Neural cell (in vitro differentiated cells): ENCODE data around the gene MAP4K3. TPM values are rescaled to one million over a fixed set of nuclear protein-coding genes. Genes with fewer than 3 reads are reported as not detected.

ENCODE experiments used
- H2AFZ ChIP-seq: fragments of 200-600, 300-800 bp; sonication (generic), shearing (Covaris generic); 2 replicates; pipeline ENCODE4 v1.6.0; 2014; ENCODE audit warnings: low read depth, mild to moderate bottlenecking, antibody characterized with exemption, low read length, moderate library complexity
- H3F3A ChIP-seq: fragments of 200-600 bp; shearing (Covaris generic); 2 replicates; pipeline ENCODE4 v1.6.1; 2016; ENCODE audit warnings: mild to moderate bottlenecking, moderate library complexity, mixed read lengths, antibody characterized with exemption, low read length; ENCODE audit not compliant: insufficient read depth, poor library complexity, severe bottlenecking
- H3K27ac ChIP-seq: fragments of 200-600, 300-800 bp; sonication (generic), shearing (Covaris generic); 2 replicates; pipeline ENCODE4 v1.5.1; 2014; ENCODE audit warnings: mild to moderate bottlenecking, low read length, moderate library complexity
- H3K27me3 ChIP-seq: fragments of 300-800, 200-600 bp; sonication (generic), shearing (Covaris generic); 2 replicates; pipeline ENCODE4 v1.6.0; 2014; ENCODE audit warnings: mild to moderate bottlenecking, low read depth, low read length, moderate library complexity; ENCODE audit not compliant: insufficient read depth
- H3K36me3 ChIP-seq: fragments of 300-800, 200-600 bp; sonication (generic), shearing (Covaris generic); 2 replicates; pipeline ENCODE4 v1.5.1; 2014; ENCODE audit warnings: mild to moderate bottlenecking, antibody characterized with exemption, low read length, moderate library complexity; ENCODE audit not compliant: insufficient read depth
- H3K4me2 ChIP-seq: fragments of 300-800, 200-600 bp; sonication (generic), shearing (Covaris generic); 2 replicates; pipeline ENCODE4 v1.6.0; 2014; ENCODE audit warnings: mild to moderate bottlenecking, low read length
- H3K4me3 ChIP-seq: fragments of 300-800, 200-600 bp; sonication (generic), shearing (Covaris generic); 2 replicates; pipeline ENCODE4 v1.5.1; 2014; ENCODE audit warnings: mild to moderate bottlenecking, low read length, moderate library complexity
- H3K79me2 ChIP-seq: fragments of 200-600 bp; shearing (Covaris generic); replicated peaks from 2 replicates; pipeline ENCODE4 v1.6.0; 2014; ENCODE audit warnings: mild to moderate bottlenecking, low read length, moderate library complexity; ENCODE audit not compliant: insufficient read depth
- H3K9ac ChIP-seq: fragments of 300-800, 200-600 bp; sonication (generic), shearing (Covaris generic); 2 replicates; pipeline ENCODE4 v1.6.1; 2016; ENCODE audit warnings: mild to moderate bottlenecking, low read length, mixed read lengths
- H3K9me2 ChIP-seq: fragments of 200-600 bp; shearing (Covaris generic); 2 replicates; pipeline ENCODE4 v1.6.1; 2016; ENCODE audit warnings: mild to moderate bottlenecking, low read length, mixed read lengths; ENCODE audit not compliant: insufficient read depth
- H3K9me3 ChIP-seq: fragments of 200-600, 300-800 bp; sonication (generic), shearing (Covaris generic); 2 replicates; pipeline ENCODE4 v1.6.1; 2016; ENCODE audit warnings: mild to moderate bottlenecking, mixed run types, low read length, moderate library complexity, mixed read lengths
- H4K20me1 ChIP-seq: fragments of 200-600 bp; shearing (Covaris generic); 2 replicates; pipeline ENCODE4 v1.6.1; 2016; ENCODE audit warnings: mild to moderate bottlenecking, mixed run types; ENCODE audit not compliant: insufficient read depth
- CTCF ChIP-seq: fragments of 450-650 bp; IDR thresholded peaks from 2 replicates; pipeline ENCODE4 v1.5.1; 2014; ENCODE audit warnings: antibody characterized with exemption, mild to moderate bottlenecking, moderate library complexity; ENCODE audit not compliant: poor library complexity, severe bottlenecking
- EP300 ChIP-seq: fragments of 450-650 bp; conservative IDR thresholded peaks from 2 replicates; pipeline ENCODE4 v1.6.1; 2014; ENCODE audit warnings: antibody characterized with exemption, mild to moderate bottlenecking, moderate library complexity; ENCODE audit not compliant: poor library complexity, severe bottlenecking
- EZH2 ChIP-seq: fragments of 200-600, 300-800 bp; shearing (Covaris generic), sonication (generic); IDR thresholded peaks from 2 replicates; pipeline ENCODE4 v1.6.1; 2014; ENCODE audit warnings: antibody characterized with exemption, low read length, borderline replicate concordance, mild to moderate bottlenecking; ENCODE audit not compliant: insufficient read depth, poor library complexity, severe bottlenecking
- MXI1 ChIP-seq: fragments of 450-650 bp; conservative IDR thresholded peaks from 2 replicates; pipeline ENCODE4 v1.6.1; 2014; ENCODE audit warnings: antibody characterized with exemption, mild to moderate bottlenecking; ENCODE audit not compliant: poor library complexity, severe bottlenecking
- POLR2AphosphoS5 ChIP-seq: IDR thresholded peaks from 2 replicates; pipeline ENCODE4 v1.6.1; 2012
- RAD21 ChIP-seq: fragments of 450-650 bp; conservative IDR thresholded peaks from 2 replicates; pipeline ENCODE4 v1.6.1; 2014; ENCODE audit warnings: antibody characterized with exemption, mild to moderate bottlenecking, moderate library complexity
- REST ChIP-seq: IDR thresholded peaks from 2 replicates; pipeline ENCODE4 v1.6.1; 2012; ENCODE audit warnings: borderline replicate concordance
- SMC3 ChIP-seq: fragments of 450-650 bp; conservative IDR thresholded peaks from 2 replicates; pipeline ENCODE4 v1.6.1; 2014; ENCODE audit warnings: antibody characterized with exemption, mild to moderate bottlenecking, moderate library complexity; ENCODE audit not compliant: poor library complexity
- TAF1 ChIP-seq: IDR thresholded peaks from 2 replicates; pipeline ENCODE4 v1.6.1; 2012; ENCODE audit warnings: low read depth
- polyA plus RNA-seq: library from polyadenylated mRNA; depleted of rRNA; stranded (reverse); fragments of >200 nt; gene quantifications from 2 replicates; pipeline ENCODE4 v1.2.3, GENCODE V29; 2014

The MAP4K3 gene
- polyA plus RNA-seq, 1 donor from 2014 or later = 105 TPM

GRCh38 chr2:39413063-39413737 is 23.9 kb downstream of the MAP4K3 start:
- Histone ChIP-seq H3K9me2 (no peaks in the 10 kb centered on the region), H3K36me3 (no peaks in the 10 kb centered on the region), H3K27me3 (no peaks in the 10 kb centered on the region), H4K20me1 (no peaks in the 10 kb centered on the region), H3K27ac (no peak overlapping the region), H3K79me2 (peaks cover 74% of the 10 kb centered on the region), H3K4me3 (no peak overlapping the region), H3F3A (no peaks in the 10 kb centered on the region), H3K4me2 (no peak overlapping the region), H3K9me3 (no peaks in the 10 kb centered on the region), H3K9ac (no peak overlapping the region), H2AFZ (no peak overlapping the region)
- TF ChIP-seq POLR2AphosphoS5 = no peak
- no peak for TF ChIP-seq TAF1
- no peak for TF ChIP-seq EP300
- TF ChIP-seq REST = no peak
- no peak for TF ChIP-seq CTCF
- TF ChIP-seq EZH2 = no peak
- TF ChIP-seq SMC3 = no peak
- no peak for TF ChIP-seq MXI1
- TF ChIP-seq RAD21 = no peak

GRCh38 chr2:39411181-39411944 is 25.7 kb downstream of the MAP4K3 start:
- no peak overlapping the region for H3K27ac ChIP-seq
- TF ChIP-seq POLR2AphosphoS5 (no peak), RAD21 (no peak), EZH2 (no peak), CTCF (no peak), REST (no peak), SMC3 (no peak), MXI1 (no peak), TAF1 (no peak), EP300 (no peak)
- no peak overlapping the region for H3K9ac ChIP-seq

More at GRCh38 chr2:39411181-39411944, 25.7 kb downstream of the MAP4K3 start:
- Histone ChIP-seq H3K36me3 (no peaks in the 10 kb centered on the region), H2AFZ (no peak overlapping the region), H3K4me3 (no peak overlapping the region), H3K79me2 (peaks cover 78% of the 10 kb centered on the region), H3K27me3 (no peaks in the 10 kb centered on the region), H3K4me2 (no peak overlapping the region), H3K9me3 (no peaks in the 10 kb centered on the region), H3K9me2 (no peaks in the 10 kb centered on the region), H3F3A (no peaks in the 10 kb centered on the region), H4K20me1 (no peaks in the 10 kb centered on the region)
